Endothelial cell of umbilical vein (primary cell): Measurements from ENCODE around the gene GLB1L. TPM values are rescaled to one million over a fixed set of nuclear protein-coding genes. Genes with fewer than 3 reads are reported as not detected.

Experiments
- BruUV-seq: library from RNA; stranded (reverse); fragments of 400-500 nt; replicated peaks from 2 replicates; lab custom pipeline; 2021; lab: Mats Ljungman, UMichigan
- CTCF ChIA-PET: fragments of 300-600, 350-600 bp; sonication (Branson Sonifier 250); formaldehyde crosslinking; loops from one replicate; lab custom pipeline; 2021; ENCODE audit warnings: antibody characterized with exemption, inconsistent platforms; lab: Charles Lee
- POLR2A ChIA-PET: fragments of 300-600, 350-600 bp; sonication (Branson Sonifier 250); formaldehyde crosslinking; loops from one replicate; lab custom pipeline; 2021; ENCODE audit warnings: antibody characterized with exemption, inconsistent platforms; lab: Charles Lee
- DNase-seq: peaks from one replicate; pipeline ENCODE4 v3.0.0-alpha.2; 2011; ENCODE audit warnings: low read depth, low spot score
- FAIRE-seq: peaks from 2 replicates; lab custom pipeline; 2011; peaks lifted over from hg19 to GRCh38; lab: Jason Lieb, UNC
- H2AFZ ChIP-seq: 2 replicates; pipeline ENCODE4 v1.6.0; 2012; ENCODE audit warnings: low read depth, low read length, control low read depth, inconsistent platforms
- H3K27ac ChIP-seq: 2 replicates; pipeline ENCODE4 v1.5.1; 2011; ENCODE audit warnings: low read depth, mild to moderate bottlenecking, control low read depth, low read length, moderate library complexity; ENCODE audit not compliant: insufficient read depth
- H3K27me3 ChIP-seq, 2 experiments: 2 replicates each; pipeline versions ENCODE4 v1.6.0 to v1.6.1; 2011; ENCODE audit warnings: low read length in 2 of 2, mixed read lengths in 1 of 2; ENCODE audit not compliant: control insufficient read depth in 2 of 2, insufficient read depth in 2 of 2
- H3K36me3 ChIP-seq, 2 experiments: 2 replicates in 1 of 2; 3 replicates in 1 of 2; pipeline ENCODE4 v1.5.1; 2011; ENCODE audit warnings: low read length in 2 of 2, mild to moderate bottlenecking in 1 of 2, moderate library complexity in 1 of 2; ENCODE audit not compliant: control insufficient read depth in 2 of 2, insufficient read depth in 2 of 2; ENCODE audit errors: extremely low read depth in 1 of 2
- H3K4me1 ChIP-seq: 3 replicates; pipeline ENCODE4 v1.5.1; 2011; ENCODE audit warnings: mild to moderate bottlenecking, low read length; ENCODE audit not compliant: control insufficient read depth, insufficient read depth; ENCODE audit errors: extremely low read depth
- H3K4me2 ChIP-seq: 2 replicates; pipeline ENCODE4 v1.6.1; 2011; ENCODE audit warnings: low read length, control low read depth, mixed read lengths; ENCODE audit not compliant: insufficient read depth
- H3K4me3 ChIP-seq, 3 experiments: fragments of 200-600 bp in 1 of 3; sonication (generic), shearing (Covaris generic) in 1 of 3; replicated peaks in 1 of 3; 2 replicates each; pipeline ENCODE4 v1.5.1; 2011 to 2016; ENCODE audit warnings: control low read depth in 3 of 3, low read length in 3 of 3, mild to moderate bottlenecking in 2 of 3, inconsistent platforms in 1 of 3, low read depth in 1 of 3, moderate library complexity in 1 of 3; ENCODE audit not compliant: insufficient read depth in 1 of 3
- H3K79me2 ChIP-seq: 2 replicates; pipeline ENCODE4 v1.6.0; 2012; ENCODE audit warnings: low read length, inconsistent platforms; ENCODE audit not compliant: control insufficient read depth, insufficient read depth
- H3K9ac ChIP-seq: replicated peaks from 2 replicates; pipeline ENCODE3; 2011; ENCODE audit warnings: low read length, control low read depth; ENCODE audit not compliant: insufficient read depth; ENCODE audit errors: extremely low read depth
- H3K9me1 ChIP-seq: replicated peaks from 3 replicates; pipeline ENCODE4 v1.6.0; 2011; ENCODE audit warnings: mild to moderate bottlenecking, low read length; ENCODE audit not compliant: control insufficient read depth, insufficient read depth; ENCODE audit errors: extremely low read depth
- H3K9me3 ChIP-seq: replicated peaks from 2 replicates; pipeline ENCODE4 v1.5.1; 2012; ENCODE audit warnings: low read length, inconsistent platforms; ENCODE audit not compliant: control insufficient read depth, insufficient read depth
- H4K20me1 ChIP-seq: replicated peaks from 2 replicates; pipeline ENCODE3; 2011; ENCODE audit warnings: mild to moderate bottlenecking, low read length; ENCODE audit not compliant: control insufficient read depth, insufficient read depth; ENCODE audit errors: extremely low read depth
- CTCF ChIP-seq, 2 donors: IDR thresholded peaks; 1 replicate in 1 of 2; 2 replicates in 1 of 2; pipeline ENCODE4 v1.5.1; 2011; ENCODE audit warnings: low read length in 2 of 2, mild to moderate bottlenecking in 2 of 2, moderate library complexity in 2 of 2, control low read depth in 1 of 2, inconsistent platforms in 1 of 2, low read depth in 1 of 2; ENCODE audit not compliant: insufficient read depth in 1 of 2; ENCODE audit errors: extremely low read depth in 1 of 2
- EZH2 ChIP-seq: IDR thresholded peaks from 2 replicates; pipeline ENCODE4 v1.6.1; 2012; ENCODE audit warnings: borderline replicate concordance, low read depth, mild to moderate bottlenecking, moderate library complexity, low read length, inconsistent platforms; ENCODE audit not compliant: severe bottlenecking
- GATA2 ChIP-seq: IDR thresholded peaks from 2 replicates; pipeline ENCODE4 v1.7.0; 2011; ENCODE audit warnings: low read depth, mild to moderate bottlenecking, moderate library complexity, mixed read lengths, low read length; ENCODE audit not compliant: insufficient read length, insufficient read depth
- JUN ChIP-seq: IDR thresholded peaks from 2 replicates; pipeline ENCODE4 v1.6.1; 2011; ENCODE audit warnings: borderline replicate concordance, low read depth; ENCODE audit not compliant: insufficient read length, insufficient read depth
- MAX ChIP-seq: IDR thresholded peaks from 2 replicates; pipeline ENCODE4 v1.6.1; 2011; ENCODE audit not compliant: insufficient read depth, insufficient read length
- MYC ChIP-seq: IDR thresholded peaks from one replicate; pipeline ENCODE4 v1.6.1; 2011; ENCODE audit warnings: mild to moderate bottlenecking, low read depth, low read length
- POLR2A ChIP-seq: IDR thresholded peaks from 2 replicates; pipeline ENCODE4 v1.6.1; 2012; ENCODE audit warnings: low read depth, mild to moderate bottlenecking, control low read depth, low read length
- dilution Hi-C: fragments of 300-500 bp; cut with MboI; formaldehyde crosslinking; loops from one replicate; pipeline ENCODE4 v1.15.0; 2019; ENCODE audit warnings: low sequenced_read_pairs; ENCODE audit not compliant: extremely low pct_ligation_motif_present
- intact Hi-C: fragments of 100-400 bp; cut with micrococcal nuclease; formaldehyde crosslinking; loops from one replicate; pipeline ENCODE4 v1.10.0; 2022
- polyA plus RNA-seq, 4 experiments: library from polyadenylated mRNA; depleted of rRNA in 3 of 4; stranded (reverse) in 3 of 4; unstranded in 1 of 4; fragments of >200 nt; gene quantifications; 2 replicates each; pipeline versions ENCODE4 v1.2.1 to v1.2.3, GENCODE V29; 2011 to 2012; ENCODE audit warnings: missing spikeins in 1 of 4
- total RNA-seq: library from RNA; stranded (reverse); gene quantifications from 2 replicates; pipeline ENCODE4 v1.2.3, GENCODE V29; 2021

GLB1L gene
- total and polyA plus RNA-seq, 2 donors (not counting 3 experiments of a cell fraction or from before 2014, with no cell fraction given): 9.2 to 11.9 TPM

GRCh38 chr2:219251656-219252055 lies 6.4 kb upstream of the GLB1L start:
- H3K9me3 ChIP-seq: no peaks in the 10 kb centered on the region
- no peak overlapping the region for H2AFZ ChIP-seq
- no peak for TF ChIP-seq GATA2
- TF ChIP-seq MYC: no peak
- no peak for TF ChIP-seq EZH2
- no peak for TF ChIP-seq POLR2A
- no peak for TF ChIP-seq JUN
- no peak for TF ChIP-seq CTCF (IDR thresholded peaks at IDR 0.05; ENCODE audit: extremely low read depth in 1 of 2, insufficient read depth in 1 of 2, low read depth in 1 of 2, low read length in 2 of 2)
- no peak for TF ChIP-seq MAX
- intact Hi-C loops: loop anchor here (2.0 kb wide), 2 partner anchors 33 to 43 kb away; partner anchors contain the start of gene ABCB6
- H3K4me1 ChIP-seq: peaks cover 39% of the 10 kb centered on the region
- DNase-seq (no peak), FAIRE-seq (no peak)
- no peak overlapping the region for H3K4me3 ChIP-seq
- POLR2A ChIA-PET: interaction anchor here (1.1 kb wide), 1 partner anchor 27 kb away, joined by 4 read pairs; the partner anchor contains the start of gene DNAJB2
- H3K27me3 ChIP-seq: peaks cover 15 to 16% of the 10 kb centered on the region in 2 experiments
- no peaks in the 10 kb centered on the region for H4K20me1 ChIP-seq
- no peak overlapping the region for H3K9ac ChIP-seq
- H3K4me2 ChIP-seq: no peak overlapping the region
- CTCF ChIA-PET: interaction anchor here (1.2 to 2.5 kb wide), 3 partner anchors 26 to 43 kb away, joined by 3 to 14 read pairs (median 7); partner anchors contain the start of gene DNAJB2
- no TSS peak for BruUV-seq
- no peaks in the 10 kb centered on the region for H3K9me1 ChIP-seq
- H3K36me3 ChIP-seq: peaks cover 2% of the 10 kb centered on the region in 2 experiments
- no peak overlapping the region for H3K27ac ChIP-seq
- dilution Hi-C loops: no loop called here
- H3K79me2 ChIP-seq: peaks cover 2% of the 10 kb centered on the region
